ENCODE results near the gene KHDRBS1. TPM values are rescaled to one million over a fixed set of nuclear protein-coding genes. Genes with fewer than 3 reads are reported as not detected.
"Not testable (repeated sequence)": the region's sequence is repeated elsewhere in the genome, so short reads cannot be mapped to it uniquely, and the experiment has no call there.

KHDRBS1 gene
- total RNA-seq, 1 experiment from 2014 or later: 86.7 TPM

- no peaks in the 10 kb centered on the region for H3K36me3 ChIP-seq (ENCODE audit: low read depth, low read length)
- TF ChIP-seq EZH2phosphoT487 (IDR thresholded peaks at IDR 0.05; ENCODE audit: borderline replicate concordance, low read length) (no peak), EZH2 (IDR thresholded peaks at IDR 0.05; ENCODE audit: low read length, unreplicated experiment) (no peak)
- TF ChIP-seq, protein P1, sequence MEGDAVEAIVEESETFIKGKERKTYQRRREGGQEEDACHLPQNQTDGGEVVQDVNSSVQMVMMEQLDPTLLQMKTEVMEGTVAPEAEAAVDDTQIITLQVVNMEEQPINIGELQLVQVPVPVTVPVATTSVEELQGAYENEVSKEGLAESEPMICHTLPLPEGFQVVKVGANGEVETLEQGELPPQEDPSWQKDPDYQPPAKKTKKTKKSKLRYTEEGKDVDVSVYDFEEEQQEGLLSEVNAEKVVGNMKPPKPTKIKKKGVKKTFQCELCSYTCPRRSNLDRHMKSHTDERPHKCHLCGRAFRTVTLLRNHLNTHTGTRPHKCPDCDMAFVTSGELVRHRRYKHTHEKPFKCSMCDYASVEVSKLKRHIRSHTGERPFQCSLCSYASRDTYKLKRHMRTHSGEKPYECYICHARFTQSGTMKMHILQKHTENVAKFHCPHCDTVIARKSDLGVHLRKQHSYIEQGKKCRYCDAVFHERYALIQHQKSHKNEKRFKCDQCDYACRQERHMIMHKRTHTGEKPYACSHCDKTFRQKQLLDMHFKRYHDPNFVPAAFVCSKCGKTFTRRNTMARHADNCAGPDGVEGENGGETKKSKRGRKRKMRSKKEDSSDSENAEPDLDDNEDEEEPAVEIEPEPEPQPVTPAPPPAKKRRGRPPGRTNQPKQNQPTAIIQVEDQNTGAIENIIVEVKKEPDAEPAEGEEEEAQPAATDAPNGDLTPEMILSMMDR (conservative IDR thresholded peaks at IDR 0.05; ENCODE audit: low read depth, low read length): no peak
- ChIA-PET CTCF (no interaction called here), POLR2A (ENCODE audit: unreplicated experiment) (no interaction called here)
- no peaks in the 10 kb centered on the region for H3K4me1 ChIP-seq (ENCODE audit: insufficient read depth, low read length)
- DNase-seq (no peak), ATAC-seq (no peak)
- H3F3A ChIP-seq (ENCODE audit: low read length, unreplicated experiment): no peaks in the 10 kb centered on the region
- no peak overlapping the region for H3K9ac ChIP-seq (ENCODE audit: low read length)
- no peak overlapping the region for H3K4me2 ChIP-seq (ENCODE audit: low read length)
- no peaks in the 10 kb centered on the region for H3K27me3 ChIP-seq (ENCODE audit: low read length)
- no peaks in the 10 kb centered on the region for H4K20me1 ChIP-seq (ENCODE audit: low read length)
- BruUV-seq (replicated peaks): no TSS peak
- H3K4me3 ChIP-seq (ENCODE audit: low read length): no peak overlapping the region
- H3K79me2 ChIP-seq (ENCODE audit: low read length): no peaks in the 10 kb centered on the region
- H3K9me2 ChIP-seq (replicated peaks; ENCODE audit: low read length): no peaks in the 10 kb centered on the region
- intact Hi-C loops (cut with micrococcal nuclease): no loop called here
- no peak overlapping the region for H3K27ac ChIP-seq (ENCODE audit: low read length)
- H2AFZ ChIP-seq (ENCODE audit: low read length): no peak overlapping the region
- no peaks in the 10 kb centered on the region for H3K9me3 ChIP-seq (ENCODE audit: low read length)
These were observed 22.5 kb upstream of the KHDRBS1 start for GRCh38 chr1:31991182-31991581.

DNA sequence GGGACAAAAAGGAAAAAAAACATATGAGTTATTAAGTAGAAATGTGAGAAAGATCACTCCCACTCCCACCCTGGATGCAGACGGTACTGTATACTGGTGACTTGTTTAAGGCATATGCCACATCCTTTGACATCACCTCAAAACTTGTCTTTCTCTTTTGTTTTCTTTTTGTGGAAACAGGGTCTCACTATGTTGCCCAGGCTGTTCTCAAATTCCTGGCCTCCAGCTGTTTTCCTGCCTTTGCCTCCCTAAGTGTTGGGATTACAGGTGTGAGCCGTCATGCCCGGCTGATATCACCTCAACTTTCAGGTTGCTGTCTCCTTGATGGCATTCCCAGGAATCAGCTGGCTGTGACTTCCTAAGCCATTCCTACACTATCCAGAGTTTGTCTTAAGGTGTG, 18.4 kb upstream of the KHDRBS1 start:
- Histone ChIP-seq H3K79me2 (ENCODE audit: low read length) (no peaks in the 10 kb centered on the region), H3K9ac (ENCODE audit: low read length) (no peak overlapping the region), H3K4me2 (ENCODE audit: low read length) (no peak overlapping the region), H3K4me3 (ENCODE audit: low read length) (no peak overlapping the region), H2AFZ (ENCODE audit: low read length) (no peak overlapping the region), H4K20me1 (ENCODE audit: low read length) (no peaks in the 10 kb centered on the region), H3F3A (ENCODE audit: low read length, unreplicated experiment) (no peaks in the 10 kb centered on the region), H3K27ac (ENCODE audit: low read length) (no peak overlapping the region), H3K9me3 (ENCODE audit: low read length) (no peaks in the 10 kb centered on the region), H3K4me1 (ENCODE audit: insufficient read depth, low read length) (no peaks in the 10 kb centered on the region), H3K27me3 (ENCODE audit: low read length) (no peaks in the 10 kb centered on the region), H3K36me3 (ENCODE audit: low read depth, low read length) (no peaks in the 10 kb centered on the region), H3K9me2 (replicated peaks; ENCODE audit: low read length) (no peaks in the 10 kb centered on the region)
- DNase-seq: no peak
- BruUV-seq (replicated peaks): no TSS peak
- ChIA-PET CTCF (no interaction called here), POLR2A (ENCODE audit: unreplicated experiment) (no interaction called here)
- intact Hi-C loops (cut with micrococcal nuclease): no loop called here
- TF ChIP-seq, protein P1 (conservative IDR thresholded peaks at IDR 0.05; ENCODE audit: low read depth, low read length): no peak
- TF ChIP-seq EZH2 (IDR thresholded peaks at IDR 0.05; ENCODE audit: low read length, unreplicated experiment) (no peak), EZH2phosphoT487 (IDR thresholded peaks at IDR 0.05; ENCODE audit: borderline replicate concordance, low read length) (no peak)
- no peak for ATAC-seq

DNA sequence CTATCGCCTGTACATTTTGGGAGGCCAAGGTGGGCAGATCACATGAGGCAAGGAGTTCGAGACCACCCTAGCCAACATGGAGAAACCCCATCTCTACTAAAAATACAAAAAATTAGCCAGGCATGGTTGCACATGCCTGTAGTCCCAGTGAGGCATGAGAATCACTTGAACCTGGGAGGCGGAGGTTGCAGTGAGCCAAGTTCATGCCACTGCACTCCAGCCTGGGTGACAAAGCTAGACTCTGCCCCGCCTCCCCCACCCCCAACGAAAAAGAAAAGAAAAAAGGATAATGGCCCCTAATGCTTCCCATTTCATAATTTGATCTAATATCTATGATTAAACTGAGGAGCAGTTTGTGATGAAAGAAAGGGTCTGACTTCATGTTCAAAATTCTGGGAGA, 17.5 kb upstream of the KHDRBS1 start:
- H3K4me1 ChIP-seq (ENCODE audit: insufficient read depth, low read length); H4K20me1 ChIP-seq (ENCODE audit: low read length); H3K27me3 ChIP-seq (ENCODE audit: low read length); H3K27ac ChIP-seq (ENCODE audit: low read length); H3K9me2 ChIP-seq (replicated peaks; ENCODE audit: low read length); CTCF ChIA-PET; H3K36me3 ChIP-seq (ENCODE audit: low read depth, low read length); ATAC-seq; BruUV-seq (replicated peaks); intact Hi-C loops (cut with micrococcal nuclease); H3K9ac ChIP-seq (ENCODE audit: low read length); H2AFZ ChIP-seq (ENCODE audit: low read length); H3K9me3 ChIP-seq (ENCODE audit: low read length); H3K79me2 ChIP-seq (ENCODE audit: low read length); H3F3A ChIP-seq (ENCODE audit: low read length, unreplicated experiment); POLR2A ChIA-PET (ENCODE audit: unreplicated experiment); H3K4me2 ChIP-seq (ENCODE audit: low read length); H3K4me3 ChIP-seq (ENCODE audit: low read length); DNase-seq: not testable (repeated sequence)

All from PC-3 (cell line).